HepG2 (cell line): ENCODE data around the gene KIFAP3. TPM values are rescaled to one million over a fixed set of nuclear protein-coding genes. Genes with fewer than 3 reads are reported as not detected.

Source experiments
- CTCF ChIP-seq: sonication (generic); formaldehyde crosslinking; IDR thresholded peaks from 2 replicates; pipeline ENCODE4 v1.5.0; 2020; ENCODE audit warnings: mild to moderate bottlenecking, missing genetic modification reagents, moderate library complexity
- LCORL ChIP-seq, 2 experiments: fragments of 450-650 bp in 1 of 2; sonication (generic) in 1 of 2; formaldehyde crosslinking in 1 of 2; IDR thresholded peaks; 2 replicates each; pipeline versions ENCODE4 v1.5.0 to v1.6.1; 2017 to 2020; ENCODE audit warnings: antibody characterized with exemption in 1 of 2, missing genetic modification reagents in 1 of 2
- MXD3 ChIP-seq: IDR thresholded peaks from 2 replicates; pipeline ENCODE4 v1.6.1; 2016; ENCODE audit warnings: mild to moderate bottlenecking, missing biosample characterization, missing genetic modification reagents
- NCOA5 ChIP-seq: sonication (generic); formaldehyde crosslinking; IDR thresholded peaks from 2 replicates; pipeline ENCODE4 v1.4.0; 2020; ENCODE audit warnings: missing genetic modification reagents
- SNAPC5 ChIP-seq: sonication (generic); formaldehyde crosslinking; IDR thresholded peaks from 2 replicates; pipeline ENCODE4 v1.8.1; 2023; ENCODE audit warnings: mild to moderate bottlenecking, missing genetic modification reagents, borderline replicate concordance
- ZNF44 ChIP-seq: sonication (generic); formaldehyde crosslinking; IDR thresholded peaks from 2 replicates; pipeline ENCODE4 v1.5.1; 2020; ENCODE audit warnings: mild to moderate bottlenecking, missing genetic modification reagents
- ZNF513 ChIP-seq: sonication (generic); formaldehyde crosslinking; conservative IDR thresholded peaks from 2 replicates; pipeline ENCODE4 v1.5.0; 2020; ENCODE audit warnings: missing genetic modification reagents
- ZNF713 ChIP-seq: sonication (generic); formaldehyde crosslinking; IDR thresholded peaks from 2 replicates; pipeline ENCODE4 v1.4.0; 2020; ENCODE audit warnings: mild to moderate bottlenecking, missing genetic modification reagents
- polyA plus RNA-seq, 8 experiments: library from polyadenylated mRNA; depleted of rRNA in 3 of 8; stranded (reverse) in 7 of 8; unstranded in 1 of 8; fragments of >200 nt; fragmentation: Illumina TruSeq in 4 of 8; extraction: Trizol in 4 of 8; gene quantifications; 2 replicates each; pipeline versions ENCODE4 v1.2.1 to v1.2.3, GENCODE V29; 2011 to 2016; ENCODE audit warnings: low read depth in 4 of 8, missing spikeins in 1 of 8, mixed read lengths in 1 of 8; ENCODE audit not compliant: insufficient read depth in 1 of 8
- total RNA-seq, 5 experiments: library from RNA; depleted of rRNA; stranded (reverse); fragments of >200 nt; fragmentation: Illumina TruSeq; extraction: Trizol; gene quantifications; 2 replicates each; pipeline ENCODE4 v1.2.3, GENCODE V29; 2016; ENCODE audit warnings: low read depth in 1 of 5

KIFAP3 gene
- total and polyA plus RNA-seq, 2 of the 13 experiments (the other 11 are each of a cell fraction or from before 2014, with no cell fraction given): 3.4 to 10.0 TPM

- TF ChIP-seq ZNF513 (no peak), SNAPC5 (CRISPR knock-in tag) (no peak), CTCF (no peak), ZNF44 (CRISPR knock-in tag) (no peak), NCOA5 (CRISPR knock-in tag) (no peak), MXD3 (CRISPR knock-in tag) (no peak), LCORL (IDR thresholded peaks at IDR 0.05) (no peak), LCORL (CRISPR knock-in tag; IDR thresholded peaks at IDR 0.05) (no peak), ZNF713 (no peak)
Observed at GRCh38 chr1:169892176-169892926, 182.1 kb downstream of the KIFAP3 start (continued).
